Measurements from ENCODE around the gene RGS7. TPM values are rescaled to one million over a fixed set of nuclear protein-coding genes. Genes with fewer than 3 reads are reported as not detected.

Gene RGS7
- total and polyA plus RNA-seq, 2 of the 8 experiments (the other 6 are each of a cell fraction or from before 2014, with no cell fraction given): 1.6 to 3.0 TPM

DNA sequence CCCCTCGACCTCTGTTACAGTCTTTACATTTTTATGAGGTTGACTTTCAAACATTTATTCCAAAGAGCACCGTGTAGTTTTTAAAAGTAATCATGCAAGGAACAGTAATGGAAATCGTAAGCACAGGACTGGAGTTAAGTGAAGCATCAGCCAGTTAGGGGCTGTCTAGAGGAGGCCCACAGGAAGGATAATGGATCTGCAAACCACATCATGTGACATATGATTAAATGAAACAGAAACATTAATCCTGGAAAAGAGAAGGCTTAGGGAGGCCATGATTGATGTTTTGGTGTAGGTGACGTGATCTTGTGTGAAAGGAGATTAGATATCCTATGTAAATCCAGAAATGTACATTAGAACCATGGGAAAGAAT lies 25.0 kb downstream of the RGS7 start:
- Histone ChIP-seq H2AFZ (ENCODE audit: low read length) (no peak overlapping the region), H3K23ac (ENCODE audit: insufficient read length) (no peak overlapping the region), H2BK12ac (ENCODE audit: low read depth, low read length) (no peak overlapping the region), H2BK20ac (ENCODE audit: low read length) (no peak overlapping the region), H4K91ac (replicated peaks; ENCODE audit: insufficient read length, low read length) (no peak overlapping the region), H3K79me2 (ENCODE audit: control insufficient read depth in 1 of 2, insufficient read depth in 2 of 2, low read length in 2 of 2) (no peaks in the 10 kb centered on the region), H4K5ac (ENCODE audit: insufficient read length, low read depth, low read length) (no peak overlapping the region), H3K27ac (ENCODE audit: low read depth, low read length) (no peak overlapping the region), H3K18ac (ENCODE audit: extremely low read depth, low read length) (no peak overlapping the region), H3K4me2 (ENCODE audit: insufficient read depth in 1 of 2, low read depth in 2 of 2, low read length in 2 of 2) (no peak overlapping the region), H3K27me3 (replicated peaks in 1 of 4; ENCODE audit: control insufficient read depth in 3 of 4, extremely low read depth in 1 of 4, insufficient read depth in 3 of 4, low read length in 3 of 4) (no peaks in the 10 kb centered on the region), H4K8ac (ENCODE audit: extremely low read depth, insufficient read depth, low read length) (no peak overlapping the region), H3K4me1 (replicated peaks in 1 of 4; ENCODE audit: control insufficient read depth in 3 of 4, insufficient read depth in 4 of 4, low read length in 3 of 4) (no peaks in the 10 kb centered on the region), H3K14ac (ENCODE audit: insufficient read length) (no peak overlapping the region), H2BK120ac (replicated peaks; ENCODE audit: low read depth, low read length) (no peak overlapping the region), H2BK5ac (ENCODE audit: low read depth, low read length) (no peak overlapping the region), H2AK5ac (ENCODE audit: low read depth, low read length) (no peak overlapping the region), H3K9ac (replicated peaks in 1 of 4; ENCODE audit: extremely low read depth in 1 of 4, low read depth in 3 of 4, low read length in 3 of 4) (no peak overlapping the region), H3K79me1 (ENCODE audit: low read depth, low read length) (no peaks in the 10 kb centered on the region), H3K23me2 (ENCODE audit: low read depth, low read length) (no peaks in the 10 kb centered on the region), H3K36me3 (ENCODE audit: control insufficient read depth in 2 of 4, insufficient read depth in 4 of 4, low read length in 3 of 4) (no peaks in the 10 kb centered on the region), H2BK15ac (ENCODE audit: low read length) (no peak overlapping the region), H3K4ac (replicated peaks; ENCODE audit: insufficient read length, low read depth, low read length) (no peak overlapping the region), H4K20me1 (replicated peaks in 1 of 2; ENCODE audit: control insufficient read depth in 1 of 2, insufficient read depth in 2 of 2, low read length in 2 of 2) (no peaks in the 10 kb centered on the region), H3K56ac (replicated peaks; ENCODE audit: insufficient read length, low read depth, low read length) (no peak overlapping the region), H3K4me3 (ENCODE audit: extremely low read depth in 1 of 4, insufficient read depth in 2 of 4, low read depth in 3 of 4, low read length in 4 of 4) (no peak overlapping the region), H3K9me3 (ENCODE audit: insufficient read depth in 2 of 2, low read depth in 1 of 2, low read length in 1 of 2) (no peaks in the 10 kb centered on the region)
- WGBS, 2 experiments (ENCODE audit: extremely low coverage in 1 of 2, insufficient coverage in 1 of 2, insufficient read length in 1 of 2, insufficient replicate concordance in 2 of 2, low coverage in 1 of 2, low lambda C conversion rate in 2 of 2, missing lambda C conversion rate in 1 of 2): 80% methylated on average over 4 of the region's 4 CpGs; no CpG with 5 or more reads in 1 of the 2 experiments
- FAIRE-seq (no peak), DNase-seq (ENCODE audit: low read depth in 1 of 2, low spot score in 2 of 2) (no peak)
- TF ChIP-seq CTBP2 (IDR thresholded peaks at IDR 0.05; ENCODE audit: borderline replicate concordance, insufficient read depth, insufficient read length, low read length): no peak
- CTCF ChIA-PET (ENCODE audit: partially characterized antibody): no interaction called here
- POLR2A ChIA-PET (ENCODE audit: partially characterized antibody): no interaction called here
